ENCODE data around the gene FOXF1. TPM values are rescaled to one million over a fixed set of nuclear protein-coding genes. Genes with fewer than 3 reads are reported as not detected.

Gene FOXF1
- polyA plus RNA-seq, 1 donor (not counting 4 experiments of a cell fraction or from before 2014, with no cell fraction given): not detected

DNA sequence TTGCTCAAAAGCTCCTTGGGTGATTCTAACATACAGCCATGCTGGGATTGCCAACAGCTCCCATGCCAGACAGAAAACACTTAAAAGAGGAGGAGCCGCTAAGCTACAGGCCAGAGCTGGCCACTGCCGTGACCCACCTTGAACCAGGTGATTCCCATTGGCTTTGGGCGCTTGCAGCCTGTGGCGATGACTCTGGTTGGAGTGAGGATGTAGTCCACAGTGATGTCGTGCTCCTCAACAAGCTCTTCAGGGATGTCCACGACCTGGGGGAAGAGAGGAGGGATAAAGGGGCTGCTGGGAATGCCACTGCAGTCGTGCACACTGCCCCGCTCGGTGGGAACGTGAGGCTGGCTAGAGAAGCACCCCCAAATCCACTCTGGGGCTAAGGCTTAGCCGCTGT lies 31.2 kb downstream of the FOXF1 start:
- dilution Hi-C loops (cut with MboI; ENCODE audit: extremely low pct_ligation_motif_present, low sequenced_read_pairs): no loop called here
- FAIRE-seq: no peak
- H3K4me3 ChIP-seq (ENCODE audit: control insufficient read depth in 2 of 3, extremely low read depth in 1 of 3, insufficient read depth in 2 of 3, low read depth in 1 of 3, low read length in 3 of 3): no peak overlapping the region
- no peak overlapping the region for H3K9ac ChIP-seq (ENCODE audit: control insufficient read depth, extremely low read depth, insufficient read depth, low read length)
- H3K27ac ChIP-seq (ENCODE audit: control insufficient read depth, insufficient read depth, low read length): no peak overlapping the region
- H3K4me1 ChIP-seq (ENCODE audit: control insufficient read depth, extremely low read depth, insufficient read depth, low read length): no peaks in the 10 kb centered on the region
- H4K20me1 ChIP-seq (ENCODE audit: control insufficient read depth, extremely low read depth, insufficient read depth, low read length): no peaks in the 10 kb centered on the region
- H3K9me3 ChIP-seq (ENCODE audit: control insufficient read depth, low read depth, low read length): no peaks in the 10 kb centered on the region
- no peak for TF ChIP-seq EZH2 (IDR thresholded peaks at IDR 0.05; ENCODE audit: low read length)
- TF ChIP-seq, protein P1, sequence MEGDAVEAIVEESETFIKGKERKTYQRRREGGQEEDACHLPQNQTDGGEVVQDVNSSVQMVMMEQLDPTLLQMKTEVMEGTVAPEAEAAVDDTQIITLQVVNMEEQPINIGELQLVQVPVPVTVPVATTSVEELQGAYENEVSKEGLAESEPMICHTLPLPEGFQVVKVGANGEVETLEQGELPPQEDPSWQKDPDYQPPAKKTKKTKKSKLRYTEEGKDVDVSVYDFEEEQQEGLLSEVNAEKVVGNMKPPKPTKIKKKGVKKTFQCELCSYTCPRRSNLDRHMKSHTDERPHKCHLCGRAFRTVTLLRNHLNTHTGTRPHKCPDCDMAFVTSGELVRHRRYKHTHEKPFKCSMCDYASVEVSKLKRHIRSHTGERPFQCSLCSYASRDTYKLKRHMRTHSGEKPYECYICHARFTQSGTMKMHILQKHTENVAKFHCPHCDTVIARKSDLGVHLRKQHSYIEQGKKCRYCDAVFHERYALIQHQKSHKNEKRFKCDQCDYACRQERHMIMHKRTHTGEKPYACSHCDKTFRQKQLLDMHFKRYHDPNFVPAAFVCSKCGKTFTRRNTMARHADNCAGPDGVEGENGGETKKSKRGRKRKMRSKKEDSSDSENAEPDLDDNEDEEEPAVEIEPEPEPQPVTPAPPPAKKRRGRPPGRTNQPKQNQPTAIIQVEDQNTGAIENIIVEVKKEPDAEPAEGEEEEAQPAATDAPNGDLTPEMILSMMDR (optimal IDR thresholded peaks at IDR 0.05 in 1 of 3, IDR thresholded peaks at IDR 0.05 in 1 of 3, conservative IDR thresholded peaks at IDR 0.05 in 1 of 3; ENCODE audit: extremely low read depth in 1 of 3, insufficient read depth in 2 of 3, low read length in 3 of 3): no peak
- peaks cover 17 to 49% of the 10 kb centered on the region in 2 experiments for H3K36me3 ChIP-seq (ENCODE audit: control insufficient read depth in 2 of 2, extremely low read depth in 1 of 2, insufficient read depth in 2 of 2, low read length in 2 of 2)
- H2AFZ ChIP-seq (ENCODE audit: control insufficient read depth, low read length): no peak overlapping the region
- no peaks in the 10 kb centered on the region for H3K27me3 ChIP-seq (ENCODE audit: control insufficient read depth, extremely low read depth, insufficient read depth, low read length)
- DNase-seq (ENCODE audit: low read depth, low spot score): no peak
- H3K9me1 ChIP-seq (ENCODE audit: control insufficient read depth, extremely low read depth, insufficient read depth, low read length): no peaks in the 10 kb centered on the region
- no peak overlapping the region for H3K4me2 ChIP-seq (ENCODE audit: control insufficient read depth, extremely low read depth, insufficient read depth, low read depth, low read length)
- no peaks in the 10 kb centered on the region for H3K79me2 ChIP-seq (ENCODE audit: control insufficient read depth, insufficient read depth, low read length)

DNA sequence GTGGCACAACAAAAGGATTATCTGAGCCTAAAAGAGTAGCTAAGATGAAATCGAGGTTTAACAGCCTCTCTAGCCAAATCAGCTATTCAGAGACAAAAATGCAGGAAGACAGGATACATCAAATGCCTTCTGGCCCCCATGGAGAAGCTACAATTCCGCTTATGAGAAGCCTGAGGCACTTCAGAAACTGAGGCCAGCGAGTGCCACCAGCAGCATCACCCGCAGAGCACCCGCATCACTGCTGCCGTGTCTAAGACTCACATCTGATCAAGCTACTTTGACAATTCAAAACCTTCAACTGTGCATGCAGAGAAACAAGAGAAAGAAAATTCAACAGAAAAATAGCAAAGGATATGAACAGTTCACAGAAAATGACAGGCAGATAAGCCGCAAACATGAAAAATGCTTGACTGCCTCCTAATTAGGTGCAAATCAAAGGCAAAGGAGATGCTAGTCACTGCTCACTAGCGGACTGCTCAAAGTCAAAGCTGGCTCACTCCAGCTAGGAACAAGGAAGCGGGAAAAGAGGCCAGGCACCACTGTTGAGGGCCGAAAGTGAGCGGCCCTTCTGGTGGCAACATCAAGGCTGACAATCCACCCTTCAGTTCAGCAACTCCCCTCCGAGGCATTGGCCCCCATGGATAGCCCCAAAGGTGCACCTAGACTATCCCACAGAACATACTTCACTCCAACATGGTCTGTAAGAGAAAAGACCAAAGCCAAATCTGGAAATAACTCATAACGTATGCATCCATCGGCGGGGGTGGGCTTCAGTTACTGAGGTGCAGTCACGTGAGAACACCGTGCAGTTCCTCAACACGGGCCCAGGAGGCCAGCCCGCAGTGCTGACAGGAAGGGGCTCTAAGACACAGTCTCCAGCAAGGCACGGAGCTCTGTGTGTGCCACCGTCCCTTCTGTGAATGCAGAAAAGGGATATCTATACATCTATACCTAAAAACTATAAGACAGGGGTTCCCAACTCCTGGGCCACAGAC lies 32.7 kb downstream of the FOXF1 start:
- H3K27me3 ChIP-seq (ENCODE audit: control insufficient read depth, extremely low read depth, insufficient read depth, low read length): no peaks in the 10 kb centered on the region
- dilution Hi-C loops (cut with MboI; ENCODE audit: extremely low pct_ligation_motif_present, low sequenced_read_pairs): no loop called here
- no peak overlapping the region for H3K4me3 ChIP-seq (ENCODE audit: control insufficient read depth in 2 of 3, extremely low read depth in 1 of 3, insufficient read depth in 2 of 3, low read depth in 1 of 3, low read length in 3 of 3)
- H3K9ac ChIP-seq (ENCODE audit: control insufficient read depth, extremely low read depth, insufficient read depth, low read length): no peak overlapping the region
- H3K4me2 ChIP-seq (ENCODE audit: control insufficient read depth, extremely low read depth, insufficient read depth, low read depth, low read length): no peak overlapping the region
- H3K9me3 ChIP-seq (ENCODE audit: control insufficient read depth, low read depth, low read length): no peaks in the 10 kb centered on the region
- peaks cover 16 to 49% of the 10 kb centered on the region in 2 experiments for H3K36me3 ChIP-seq (ENCODE audit: control insufficient read depth in 2 of 2, extremely low read depth in 1 of 2, insufficient read depth in 2 of 2, low read length in 2 of 2)
- no peaks in the 10 kb centered on the region for H4K20me1 ChIP-seq (ENCODE audit: control insufficient read depth, extremely low read depth, insufficient read depth, low read length)
- DNase-seq (ENCODE audit: low read depth, low spot score) (no peak), FAIRE-seq (no peak)
- no peaks in the 10 kb centered on the region for H3K79me2 ChIP-seq (ENCODE audit: control insufficient read depth, insufficient read depth, low read length)
- H3K9me1 ChIP-seq (ENCODE audit: control insufficient read depth, extremely low read depth, insufficient read depth, low read length): no peaks in the 10 kb centered on the region
- H3K4me1 ChIP-seq (ENCODE audit: control insufficient read depth, extremely low read depth, insufficient read depth, low read length): no peaks in the 10 kb centered on the region
- no peak overlapping the region for H3K27ac ChIP-seq (ENCODE audit: control insufficient read depth, insufficient read depth, low read length)
- H2AFZ ChIP-seq (ENCODE audit: control insufficient read depth, low read length): no peak overlapping the region
- TF ChIP-seq EZH2 (IDR thresholded peaks at IDR 0.05; ENCODE audit: low read length): no peak
- TF ChIP-seq, protein P1 (optimal IDR thresholded peaks at IDR 0.05 in 1 of 3, IDR thresholded peaks at IDR 0.05 in 1 of 3, conservative IDR thresholded peaks at IDR 0.05 in 1 of 3; ENCODE audit: extremely low read depth in 1 of 3, insufficient read depth in 2 of 3, low read length in 3 of 3): no peak

Data from keratinocyte (primary cell).